H1 (cell line): ENCODE results near the gene KCP. TPM values are rescaled to one million over a fixed set of nuclear protein-coding genes. Genes with fewer than 3 reads are reported as not detected.

Experiments used
- GABPA ChIP-seq: IDR thresholded peaks from 2 replicates; pipeline ENCODE4 v1.6.1; 2011; ENCODE audit warnings: mild to moderate bottlenecking, low read length, moderate library complexity, borderline replicate concordance; ENCODE audit not compliant: insufficient read depth
- GTF2F1 ChIP-seq: IDR thresholded peaks from 2 replicates; pipeline ENCODE4 v1.6.1; 2012; ENCODE audit warnings: low read depth, low read length, improper control_type of control experiment, borderline replicate concordance
- NRF1 ChIP-seq: IDR thresholded peaks from 2 replicates; pipeline ENCODE4 v1.6.1; 2011; ENCODE audit warnings: mild to moderate bottlenecking, low read depth, low read length, improper control_type of control experiment
- POLR2A ChIP-seq, 2 experiments: IDR thresholded peaks; 1 replicate in 1 of 2; 2 replicates in 1 of 2; pipeline ENCODE4 v1.6.1; 2011; ENCODE audit warnings: low read depth in 2 of 2, low read length in 2 of 2, mild to moderate bottlenecking in 2 of 2; ENCODE audit errors: control extremely low read depth in 1 of 2
- POU5F1 ChIP-seq: IDR thresholded peaks from 2 replicates; pipeline ENCODE4 v1.6.1; 2011; ENCODE audit warnings: low read depth, mild to moderate bottlenecking, low read length, moderate library complexity
- SP1 ChIP-seq: IDR thresholded peaks from 2 replicates; pipeline ENCODE4 v1.6.1; 2011; ENCODE audit warnings: low read depth, low read length
- YY1 ChIP-seq: IDR thresholded peaks from 2 replicates; pipeline ENCODE4 v1.6.1; 2011; ENCODE audit warnings: low read depth, mild to moderate bottlenecking, low read length
- polyA plus RNA-seq, 7 experiments: library from polyadenylated mRNA; depleted of rRNA in 3 of 7; stranded (reverse) in 5 of 7; unstranded in 2 of 7; fragments of >200 nt in 5 of 7; fragments of 200-250 nt in 2 of 7; gene quantifications; 1 replicate in 5 of 7; 2 replicates in 1 of 7; 4 replicates in 1 of 7; pipeline versions ENCODE4 v1.2.1 to v1.2.3, GENCODE V29; 2011 to 2013; ENCODE audit warnings: missing spikeins in 2 of 7, mixed read lengths in 2 of 7
- total RNA-seq: library from RNA; stranded (reverse); fragmentation: NEBNext Ultra II Directional; extraction: Animal tissue kit (Norgen Biotek cat#: 25700); gene quantifications from 2 replicates; pipeline ENCODE4 v1.2.1, GENCODE V29; 2021
- TF ChIP-seq, protein P1 (sequence below): IDR thresholded peaks from 2 replicates; pipeline ENCODE4 v1.6.1; 2011; ENCODE audit warnings: low read depth, mild to moderate bottlenecking, low read length; ENCODE audit not compliant: insufficient read depth

Gene KCP
- total and polyA plus RNA-seq, 2 of the 8 experiments (the other 6 are each of a cell fraction or from before 2014, with no cell fraction given), result 1.3 to 2.0 TPM

- TF ChIP-seq, protein P1, sequence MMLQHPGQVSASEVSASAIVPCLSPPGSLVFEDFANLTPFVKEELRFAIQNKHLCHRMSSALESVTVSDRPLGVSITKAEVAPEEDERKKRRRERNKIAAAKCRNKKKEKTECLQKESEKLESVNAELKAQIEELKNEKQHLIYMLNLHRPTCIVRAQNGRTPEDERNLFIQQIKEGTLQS, result no peak
- no peak for TF ChIP-seq POU5F1
- TF ChIP-seq GTF2F1, result no peak
- no peak for TF ChIP-seq POLR2A (IDR thresholded peaks at IDR 0.05; ENCODE audit: control extremely low read depth in 1 of 2, low read depth in 2 of 2, low read length in 2 of 2)
- no peak for TF ChIP-seq NRF1
- no peak for TF ChIP-seq SP1
- no peak for TF ChIP-seq GABPA
- no peak for TF ChIP-seq YY1
Measured at GRCh38 chr7:128911423-128912031, 1.0 kb upstream of the KCP start (continued).
